ENCODE results near the gene SV2B.

- no peak for TF ChIP-seq CTCF (IDR thresholded peaks at IDR 0.05)
- TF ChIP-seq POLR2A (IDR thresholded peaks at IDR 0.05) = no peak
- no peak for TF ChIP-seq EP300 (IDR thresholded peaks at IDR 0.05; ENCODE audit: low read depth)
- no peak for TF ChIP-seq POLR2AphosphoS5 (IDR thresholded peaks at IDR 0.05)
These were observed at the start of gene SV2B for GRCh38 chr15:91099995-91100813.

Measured in transverse colon (tissue), 4 donors.